ENCODE data around the gene ADAMTS14.

The ADAMTS14 gene

GRCh38 chr10:70786799-70787415 lies 114.6 kb downstream of the ADAMTS14 start:
- no peak for DNase-seq (ENCODE audit: low spot score)

GRCh38 chr10:70791386-70792039 lies 119.2 kb downstream of the ADAMTS14 start:
- DNase-seq (ENCODE audit: low spot score) = no peak

GRCh38 chr10:70795613-70796012 lies 123.3 kb downstream of the ADAMTS14 start:
- DNase-seq (ENCODE audit: low spot score) = no peak

GRCh38 chr10:70797840-70798239 lies 125.5 kb downstream of the ADAMTS14 start:
- DNase-seq (ENCODE audit: low spot score) = no peak

- DNase-seq (ENCODE audit: low spot score) = no peak
These were observed 126.8 kb downstream of the ADAMTS14 start for GRCh38 chr10:70799124-70799523.

- DNase-seq (ENCODE audit: low spot score) = no peak
These were observed 129.5 kb downstream of the ADAMTS14 start for GRCh38 chr10:70801854-70802253.

GRCh38 chr10:70803775-70804420 lies 131.6 kb downstream of the ADAMTS14 start:
- DNase-seq (ENCODE audit: low spot score) = no peak

- no peak for DNase-seq (ENCODE audit: low spot score)
These were observed 132.1 kb downstream of the ADAMTS14 start for GRCh38 chr10:70804421-70804808.

- DNase-seq (ENCODE audit: low spot score) = no peak
These were observed 133.4 kb downstream of the ADAMTS14 start for GRCh38 chr10:70805619-70806215.

- no peak for DNase-seq (ENCODE audit: low spot score)
These were observed 134.5 kb downstream of the ADAMTS14 start for GRCh38 chr10:70806841-70807240.

GRCh38 chr10:70807556-70807955 lies 135.2 kb downstream of the ADAMTS14 start:
- DNase-seq (ENCODE audit: low spot score) = no peak

GRCh38 chr10:70809011-70809611 lies 136.8 kb downstream of the ADAMTS14 start:
- peak; percentile 18 for DNase-seq (ENCODE audit: low spot score)

GRCh38 chr10:70809726-70810125 lies 137.4 kb downstream of the ADAMTS14 start:
- peak; percentile 17 for DNase-seq (ENCODE audit: low spot score)

- no peak for DNase-seq (ENCODE audit: low spot score)
These were observed 138.7 kb downstream of the ADAMTS14 start for GRCh38 chr10:70810967-70811366.

- no peak for DNase-seq (ENCODE audit: low spot score)
These were observed 139.6 kb downstream of the ADAMTS14 start for GRCh38 chr10:70811881-70812280.
